Activated T-cell treated with anti-CD3 and anti-CD28 coated beads for 48 hours (primary cell): ENCODE results near the gene SLC35C1.
"Not testable (repeated sequence)": the region's sequence is repeated elsewhere in the genome, so short reads cannot be mapped to it uniquely, and the experiment has no call there.

Experiments
- DNase-seq: peaks from one replicate; pipeline ENCODE4 v3.0.0-alpha.2; 2020; ENCODE audit warnings: low read depth

Gene SLC35C1

GRCh38 chr11:45811109-45811435 is 6.1 kb downstream of the SLC35C1 start:
- no peak for DNase-seq

- DNase-seq, result no peak
Measured at GRCh38 chr11:45811571-45812290, 6.8 kb downstream of the SLC35C1 start.

GRCh38 chr11:45812581-45813548 is 7.9 kb downstream of the SLC35C1 start:
- DNase-seq, result no peak

- DNase-seq, result no peak
Measured at GRCh38 chr11:45815747-45816146, 10.8 kb downstream of the SLC35C1 start.

GRCh38 chr11:45816614-45817013 is 11.7 kb downstream of the SLC35C1 start:
- DNase-seq, result no peak

- DNase-seq, result no peak
Measured at GRCh38 chr11:45817191-45817590, 12.2 kb downstream of the SLC35C1 start.

GRCh38 chr11:45818961-45819605 is 14.1 kb downstream of the SLC35C1 start:
- DNase-seq, result no peak

- DNase-seq, result no peak
Measured at GRCh38 chr11:45820211-45820857, 15.4 kb downstream of the SLC35C1 start.

GRCh38 chr11:45826492-45826891 is 21.5 kb downstream of the SLC35C1 start:
- not testable (repeated sequence) for DNase-seq

GRCh38 chr11:45827123-45827522 is 22.2 kb downstream of the SLC35C1 start:
- DNase-seq, result no peak

- DNase-seq, result no peak
Measured at GRCh38 chr11:45828996-45829395, 24.0 kb downstream of the SLC35C1 start.

- no peak for DNase-seq
Measured at GRCh38 chr11:45830596-45830995, 25.6 kb downstream of the SLC35C1 start.

GRCh38 chr11:45832811-45833441 is 28.0 kb downstream of the SLC35C1 start:
- no peak for DNase-seq

- DNase-seq, result no peak
Measured at GRCh38 chr11:45833761-45834160, 28.8 kb downstream of the SLC35C1 start.

- no peak for DNase-seq
Measured at GRCh38 chr11:45834298-45834756, 29.4 kb downstream of the SLC35C1 start.

- DNase-seq, result no peak
Measured at GRCh38 chr11:45839204-45839603, 34.3 kb downstream of the SLC35C1 start.

- DNase-seq, result not testable (repeated sequence)
Measured at GRCh38 chr11:45840251-45840650, 35.3 kb downstream of the SLC35C1 start.

GRCh38 chr11:45843158-45843924 is 38.4 kb downstream of the SLC35C1 start:
- peak; percentile 77 for DNase-seq

- no peak for DNase-seq
Measured at GRCh38 chr11:45844822-45845578, 40.1 kb downstream of the SLC35C1 start.

- no peak for DNase-seq
Measured at GRCh38 chr11:45846174-45846675, 41.3 kb downstream of the SLC35C1 start.
